ENCODE results near the gene TNNI3K.

DNA sequence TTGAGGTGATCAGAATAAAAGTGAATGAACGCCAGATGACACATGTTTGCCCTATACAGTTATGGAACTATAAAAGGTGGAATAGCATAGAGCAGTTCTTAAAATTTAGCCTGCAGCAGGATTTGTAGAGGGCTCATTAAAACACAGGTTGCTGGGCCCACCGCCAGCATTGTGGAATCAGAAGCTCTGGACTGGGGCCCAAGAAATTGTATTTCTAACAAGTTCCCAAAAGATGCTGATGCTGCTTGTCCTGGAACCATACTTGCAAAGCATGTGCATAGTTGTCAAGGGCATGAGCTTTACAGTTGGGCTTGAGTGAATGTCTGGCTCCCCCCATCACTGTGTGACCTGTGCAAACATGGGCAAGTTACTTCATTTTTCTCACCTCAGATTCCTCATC is 314.7 kb downstream of the TNNI3K start:
- TF ChIP-seq SIN3A (IDR thresholded peaks at IDR 0.05; ENCODE audit: borderline replicate concordance, low read depth, low read length) (no peak), GATA2 (CRISPR knock-in tag; IDR thresholded peaks at IDR 0.05) (no peak)
- TF ChIP-seq, protein P1, sequence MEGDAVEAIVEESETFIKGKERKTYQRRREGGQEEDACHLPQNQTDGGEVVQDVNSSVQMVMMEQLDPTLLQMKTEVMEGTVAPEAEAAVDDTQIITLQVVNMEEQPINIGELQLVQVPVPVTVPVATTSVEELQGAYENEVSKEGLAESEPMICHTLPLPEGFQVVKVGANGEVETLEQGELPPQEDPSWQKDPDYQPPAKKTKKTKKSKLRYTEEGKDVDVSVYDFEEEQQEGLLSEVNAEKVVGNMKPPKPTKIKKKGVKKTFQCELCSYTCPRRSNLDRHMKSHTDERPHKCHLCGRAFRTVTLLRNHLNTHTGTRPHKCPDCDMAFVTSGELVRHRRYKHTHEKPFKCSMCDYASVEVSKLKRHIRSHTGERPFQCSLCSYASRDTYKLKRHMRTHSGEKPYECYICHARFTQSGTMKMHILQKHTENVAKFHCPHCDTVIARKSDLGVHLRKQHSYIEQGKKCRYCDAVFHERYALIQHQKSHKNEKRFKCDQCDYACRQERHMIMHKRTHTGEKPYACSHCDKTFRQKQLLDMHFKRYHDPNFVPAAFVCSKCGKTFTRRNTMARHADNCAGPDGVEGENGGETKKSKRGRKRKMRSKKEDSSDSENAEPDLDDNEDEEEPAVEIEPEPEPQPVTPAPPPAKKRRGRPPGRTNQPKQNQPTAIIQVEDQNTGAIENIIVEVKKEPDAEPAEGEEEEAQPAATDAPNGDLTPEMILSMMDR (IDR thresholded peaks at IDR 0.05): no peak
- TF ChIP-seq, protein P2, sequence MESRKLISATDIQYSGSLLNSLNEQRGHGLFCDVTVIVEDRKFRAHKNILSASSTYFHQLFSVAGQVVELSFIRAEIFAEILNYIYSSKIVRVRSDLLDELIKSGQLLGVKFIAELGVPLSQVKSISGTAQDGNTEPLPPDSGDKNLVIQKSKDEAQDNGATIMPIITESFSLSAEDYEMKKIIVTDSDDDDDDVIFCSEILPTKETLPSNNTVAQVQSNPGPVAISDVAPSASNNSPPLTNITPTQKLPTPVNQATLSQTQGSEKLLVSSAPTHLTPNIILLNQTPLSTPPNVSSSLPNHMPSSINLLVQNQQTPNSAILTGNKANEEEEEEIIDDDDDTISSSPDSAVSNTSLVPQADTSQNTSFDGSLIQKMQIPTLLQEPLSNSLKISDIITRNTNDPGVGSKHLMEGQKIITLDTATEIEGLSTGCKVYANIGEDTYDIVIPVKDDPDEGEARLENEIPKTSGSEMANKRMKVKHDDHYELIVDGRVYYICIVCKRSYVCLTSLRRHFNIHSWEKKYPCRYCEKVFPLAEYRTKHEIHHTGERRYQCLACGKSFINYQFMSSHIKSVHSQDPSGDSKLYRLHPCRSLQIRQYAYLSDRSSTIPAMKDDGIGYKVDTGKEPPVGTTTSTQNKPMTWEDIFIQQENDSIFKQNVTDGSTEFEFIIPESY (IDR thresholded peaks at IDR 0.05; ENCODE audit: borderline replicate concordance, low read depth): no peak

Data from SK-N-SH (cell line).